ENCODE data around the gene PTRH2.

The PTRH2 gene

DNA sequence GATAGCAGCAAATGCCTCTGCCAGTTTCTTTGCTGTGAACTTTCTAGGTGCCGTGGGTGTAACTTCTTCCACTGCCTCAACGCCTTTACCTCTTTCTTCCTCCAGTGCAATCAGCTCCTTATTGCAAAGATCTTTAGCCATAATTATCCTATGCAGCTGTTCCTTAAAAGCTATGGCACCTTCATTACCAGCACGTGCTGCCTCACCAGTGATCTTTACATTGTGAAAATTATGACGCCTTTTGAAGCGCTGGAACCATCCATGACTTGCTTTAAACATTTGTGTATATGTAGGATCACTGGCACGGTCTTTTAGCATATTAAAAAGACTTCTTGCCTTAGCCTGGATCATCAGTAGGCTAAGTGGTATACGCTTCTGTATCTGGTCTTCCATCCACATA lies 8.0 kb downstream of the PTRH2 start:
- H3K4me1 ChIP-seq (ENCODE audit: control insufficient read depth in 1 of 2, insufficient read depth in 2 of 2, low read length in 2 of 2): peaks cover 4 to 17% of the 10 kb centered on the region in 2 donors
- H3K4me3 ChIP-seq (ENCODE audit: low read depth in 1 of 2, low read length in 2 of 2): no peak overlapping the region
- H3K27ac ChIP-seq (ENCODE audit: low read depth, low read length): no peak overlapping the region
- peaks cover 19 to 61% of the 10 kb centered on the region in 2 donors for H3K36me3 ChIP-seq (ENCODE audit: control insufficient read depth in 1 of 2, insufficient read depth in 2 of 2, low read length in 2 of 2)
- H3K9ac ChIP-seq (ENCODE audit: low read depth in 1 of 2, low read length in 2 of 2): no peak overlapping the region
- H3K27me3 ChIP-seq (ENCODE audit: control insufficient read depth in 1 of 2, insufficient read depth in 2 of 2, low read length in 2 of 2): no peaks in the 10 kb centered on the region
- no peaks in the 10 kb centered on the region for H3K9me3 ChIP-seq (ENCODE audit: control insufficient read depth in 1 of 2, low read length in 2 of 2)

DNA sequence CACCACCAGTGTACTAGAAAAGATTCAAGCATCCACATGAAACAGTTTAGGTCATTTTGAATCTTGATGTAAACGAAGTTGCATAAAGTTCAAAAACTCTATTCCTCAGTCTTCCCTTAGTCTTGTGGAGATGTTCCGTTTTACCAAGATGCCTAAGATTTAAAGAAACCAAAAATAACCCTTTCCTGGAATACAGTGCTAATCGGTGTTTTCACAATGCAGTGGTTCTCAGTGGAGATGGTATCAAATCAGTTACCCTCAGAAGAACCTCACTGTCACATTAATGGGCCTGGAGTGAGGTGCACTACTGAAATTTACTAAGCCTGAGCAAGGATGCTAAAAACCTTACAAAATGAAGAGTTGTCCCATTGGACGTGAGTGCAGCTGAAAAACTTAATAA lies 9.1 kb downstream of the PTRH2 start:
- Histone ChIP-seq H3K4me1 (ENCODE audit: control insufficient read depth in 1 of 2, insufficient read depth in 2 of 2, low read length in 2 of 2) (peaks cover 4 to 17% of the 10 kb centered on the region in 2 donors), H3K4me3 (ENCODE audit: low read depth in 1 of 2, low read length in 2 of 2) (no peak overlapping the region), H3K9ac (ENCODE audit: low read depth in 1 of 2, low read length in 2 of 2) (no peak overlapping the region), H3K9me3 (ENCODE audit: control insufficient read depth in 1 of 2, low read length in 2 of 2) (no peaks in the 10 kb centered on the region), H3K27me3 (ENCODE audit: control insufficient read depth in 1 of 2, insufficient read depth in 2 of 2, low read length in 2 of 2) (no peaks in the 10 kb centered on the region), H3K27ac (ENCODE audit: low read depth, low read length) (no peak overlapping the region), H3K36me3 (ENCODE audit: control insufficient read depth in 1 of 2, insufficient read depth in 2 of 2, low read length in 2 of 2) (peaks cover 25 to 69% of the 10 kb centered on the region in 2 donors)

DNA sequence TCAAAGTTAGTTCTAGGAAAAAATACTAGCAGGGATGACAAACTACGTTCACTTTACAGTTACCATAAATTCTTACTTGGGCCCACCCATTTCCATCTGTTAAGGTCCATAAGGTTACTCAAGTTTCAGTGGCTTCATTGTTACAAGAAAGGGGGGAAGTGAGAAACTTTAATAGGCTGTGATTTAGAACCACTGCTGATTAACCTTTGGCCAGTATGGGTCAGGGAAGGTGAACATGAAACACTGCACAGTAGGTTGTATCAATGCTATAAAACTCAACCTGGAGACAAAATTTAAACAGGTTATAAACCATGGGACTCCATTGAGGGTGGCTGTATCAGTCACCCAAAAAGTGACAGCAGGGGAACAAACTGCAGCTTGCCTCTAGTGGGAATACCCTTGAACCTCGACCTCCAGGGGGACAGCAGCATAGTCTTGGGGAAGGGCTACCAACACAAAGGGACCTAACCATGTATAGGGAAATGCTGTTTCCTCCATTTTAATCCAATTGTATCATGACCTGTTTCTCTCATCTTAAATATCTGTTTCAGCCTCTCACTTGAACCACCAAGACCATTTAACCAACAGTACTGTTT lies 10.4 kb downstream of the PTRH2 start:
- H3K4me3 ChIP-seq (ENCODE audit: low read depth in 1 of 2, low read length in 2 of 2): no peak overlapping the region
- H3K4me1 ChIP-seq (ENCODE audit: control insufficient read depth in 1 of 2, insufficient read depth in 2 of 2, low read length in 2 of 2): peaks cover 4 to 17% of the 10 kb centered on the region in 2 donors
- no peaks in the 10 kb centered on the region for H3K9me3 ChIP-seq (ENCODE audit: control insufficient read depth in 1 of 2, low read length in 2 of 2)
- H3K36me3 ChIP-seq (ENCODE audit: control insufficient read depth in 1 of 2, insufficient read depth in 2 of 2, low read length in 2 of 2): peaks cover 28 to 74% of the 10 kb centered on the region in 2 donors
- H3K27ac ChIP-seq (ENCODE audit: low read depth, low read length): no peak overlapping the region
- no peaks in the 10 kb centered on the region for H3K27me3 ChIP-seq (ENCODE audit: control insufficient read depth in 1 of 2, insufficient read depth in 2 of 2, low read length in 2 of 2)
- no peak overlapping the region for H3K9ac ChIP-seq (ENCODE audit: low read depth in 1 of 2, low read length in 2 of 2)

- no peaks in the 10 kb centered on the region for H3K9me3 ChIP-seq (ENCODE audit: control insufficient read depth in 1 of 2, low read length in 2 of 2)
- no peaks in the 10 kb centered on the region for H3K27me3 ChIP-seq (ENCODE audit: control insufficient read depth in 1 of 2, insufficient read depth in 2 of 2, low read length in 2 of 2)
- peaks cover 28 to 77% of the 10 kb centered on the region in 2 donors for H3K36me3 ChIP-seq (ENCODE audit: control insufficient read depth in 1 of 2, insufficient read depth in 2 of 2, low read length in 2 of 2)
- H3K9ac ChIP-seq (ENCODE audit: low read depth in 1 of 2, low read length in 2 of 2): no peak overlapping the region
- H3K4me1 ChIP-seq (ENCODE audit: control insufficient read depth in 1 of 2, insufficient read depth in 2 of 2, low read length in 2 of 2): peaks cover 4 to 17% of the 10 kb centered on the region in 2 donors
- no peak overlapping the region for H3K27ac ChIP-seq (ENCODE audit: low read depth, low read length)
- no peak overlapping the region for H3K4me3 ChIP-seq (ENCODE audit: low read depth in 1 of 2, low read length in 2 of 2)
Observed at GRCh38 chr17:59695945-59696681, 11.1 kb downstream of the PTRH2 start.

- Histone ChIP-seq H3K36me3 (ENCODE audit: control insufficient read depth in 1 of 2, insufficient read depth in 2 of 2, low read length in 2 of 2) (peaks cover 28 to 87% of the 10 kb centered on the region in 2 donors), H3K4me3 (ENCODE audit: low read depth in 1 of 2, low read length in 2 of 2) (no peak overlapping the region), H3K27me3 (ENCODE audit: control insufficient read depth in 1 of 2, insufficient read depth in 2 of 2, low read length in 2 of 2) (no peaks in the 10 kb centered on the region), H3K27ac (ENCODE audit: low read depth, low read length) (no peak overlapping the region), H3K9ac (ENCODE audit: low read depth in 1 of 2, low read length in 2 of 2) (no peak overlapping the region), H3K4me1 (ENCODE audit: control insufficient read depth in 1 of 2, insufficient read depth in 2 of 2, low read length in 2 of 2) (peaks cover 4 to 17% of the 10 kb centered on the region in 2 donors), H3K9me3 (ENCODE audit: control insufficient read depth in 1 of 2, low read length in 2 of 2) (no peaks in the 10 kb centered on the region)
Observed at GRCh38 chr17:59694344-59694743, 12.9 kb downstream of the PTRH2 start.

- Histone ChIP-seq H3K36me3 (ENCODE audit: control insufficient read depth in 1 of 2, insufficient read depth in 2 of 2, low read length in 2 of 2) (peaks cover 28 to 87% of the 10 kb centered on the region in 2 donors), H3K27ac (ENCODE audit: low read depth, low read length) (no peak overlapping the region), H3K9ac (ENCODE audit: low read depth in 1 of 2, low read length in 2 of 2) (no peak overlapping the region), H3K4me3 (ENCODE audit: low read depth in 1 of 2, low read length in 2 of 2) (no peak overlapping the region), H3K27me3 (ENCODE audit: control insufficient read depth in 1 of 2, insufficient read depth in 2 of 2, low read length in 2 of 2) (no peaks in the 10 kb centered on the region), H3K4me1 (ENCODE audit: control insufficient read depth in 1 of 2, insufficient read depth in 2 of 2, low read length in 2 of 2) (peaks cover 4 to 17% of the 10 kb centered on the region in 2 donors), H3K9me3 (ENCODE audit: control insufficient read depth in 1 of 2, low read length in 2 of 2) (no peaks in the 10 kb centered on the region)
Observed at GRCh38 chr17:59693582-59693981, 13.6 kb downstream of the PTRH2 start.

DNA sequence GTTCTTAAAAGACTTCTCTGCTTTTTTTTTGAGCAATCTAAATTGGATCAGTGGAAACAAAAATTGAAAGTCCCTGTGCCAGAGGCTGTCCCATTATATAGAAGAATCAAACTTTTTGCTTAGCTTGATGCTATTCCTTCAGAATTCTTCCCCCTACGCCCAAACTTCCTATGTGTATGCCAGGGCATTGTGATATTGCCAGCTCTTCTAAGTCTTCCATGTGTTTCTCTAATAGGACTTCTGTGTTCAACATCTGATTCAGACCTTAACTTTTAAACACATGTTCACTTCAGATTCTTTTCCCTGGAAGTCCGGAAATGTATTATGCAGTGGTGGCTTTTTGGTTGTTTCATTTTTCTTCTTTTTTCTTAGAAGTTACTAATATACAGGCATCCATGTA lies 18.7 kb downstream of the PTRH2 start:
- H3K27me3 ChIP-seq (ENCODE audit: control insufficient read depth in 1 of 2, insufficient read depth in 2 of 2, low read length in 2 of 2): no peaks in the 10 kb centered on the region
- H3K9me3 ChIP-seq (ENCODE audit: control insufficient read depth in 1 of 2, low read length in 2 of 2): no peaks in the 10 kb centered on the region

GRCh38 chr17:59688008-59688407 lies 19.2 kb downstream of the PTRH2 start:
- Histone ChIP-seq H3K4me1 (ENCODE audit: control insufficient read depth in 1 of 2, insufficient read depth in 2 of 2, low read length in 2 of 2) (peaks cover 0 to 5% of the 10 kb centered on the region in 2 donors), H3K4me3 (ENCODE audit: low read depth in 1 of 2, low read length in 2 of 2) (no peak overlapping the region), H3K36me3 (ENCODE audit: control insufficient read depth in 1 of 2, insufficient read depth in 2 of 2, low read length in 2 of 2) (peaks cover 36 to 89% of the 10 kb centered on the region in 2 donors), H3K27ac (ENCODE audit: low read depth, low read length) (no peak overlapping the region), H3K9ac (ENCODE audit: low read depth in 1 of 2, low read length in 2 of 2) (no peak overlapping the region), H3K9me3 (ENCODE audit: control insufficient read depth in 1 of 2, low read length in 2 of 2) (no peaks in the 10 kb centered on the region), H3K27me3 (ENCODE audit: control insufficient read depth in 1 of 2, insufficient read depth in 2 of 2, low read length in 2 of 2) (no peaks in the 10 kb centered on the region)

More for the DNA sequence above, 18.7 kb downstream of the PTRH2 start:
- H3K9ac ChIP-seq (ENCODE audit: low read depth in 1 of 2, low read length in 2 of 2): no peak overlapping the region
- H3K27ac ChIP-seq (ENCODE audit: low read depth, low read length): no peak overlapping the region
- H3K4me1 ChIP-seq (ENCODE audit: control insufficient read depth in 1 of 2, insufficient read depth in 2 of 2, low read length in 2 of 2): peaks cover 0 to 2% of the 10 kb centered on the region in 2 donors
- H3K4me3 ChIP-seq (ENCODE audit: low read depth in 1 of 2, low read length in 2 of 2): no peak overlapping the region
- H3K36me3 ChIP-seq (ENCODE audit: control insufficient read depth in 1 of 2, insufficient read depth in 2 of 2, low read length in 2 of 2): peaks cover 35 to 88% of the 10 kb centered on the region in 2 donors

DNA sequence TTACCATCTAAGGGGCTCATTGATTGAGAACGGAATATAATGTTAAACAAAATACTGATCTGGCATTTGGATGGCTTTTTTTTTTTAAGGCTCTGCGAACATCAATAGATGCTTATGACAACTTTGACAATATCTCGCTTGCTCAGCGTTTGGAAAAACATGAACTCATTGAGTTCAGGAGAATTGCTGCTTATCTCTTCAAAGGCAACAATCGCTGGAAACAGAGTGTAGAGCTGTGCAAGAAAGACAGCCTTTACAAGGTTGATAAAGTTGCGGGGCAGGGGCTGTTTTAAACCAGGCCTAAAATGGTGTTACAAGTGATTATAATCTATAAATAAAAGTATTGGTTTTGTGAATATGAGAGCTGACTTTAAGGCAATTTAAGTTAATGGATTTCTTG lies 22.3 kb downstream of the PTRH2 start:
- H3K27ac ChIP-seq (ENCODE audit: low read depth, low read length): no peak overlapping the region
- no peaks in the 10 kb centered on the region for H3K27me3 ChIP-seq (ENCODE audit: control insufficient read depth in 1 of 2, insufficient read depth in 2 of 2, low read length in 2 of 2)
- peaks cover 0 to 5% of the 10 kb centered on the region in 2 donors for H3K4me1 ChIP-seq (ENCODE audit: control insufficient read depth in 1 of 2, insufficient read depth in 2 of 2, low read length in 2 of 2)
- H3K9me3 ChIP-seq (ENCODE audit: control insufficient read depth in 1 of 2, low read length in 2 of 2): no peaks in the 10 kb centered on the region
- peaks cover 57 to 97% of the 10 kb centered on the region in 2 donors for H3K36me3 ChIP-seq (ENCODE audit: control insufficient read depth in 1 of 2, insufficient read depth in 2 of 2, low read length in 2 of 2)
- H3K9ac ChIP-seq (ENCODE audit: low read depth in 1 of 2, low read length in 2 of 2): no peak overlapping the region
- no peak overlapping the region for H3K4me3 ChIP-seq (ENCODE audit: low read depth in 1 of 2, low read length in 2 of 2)

- Histone ChIP-seq H3K27me3 (ENCODE audit: control insufficient read depth in 1 of 2, insufficient read depth in 2 of 2, low read length in 2 of 2) (no peaks in the 10 kb centered on the region), H3K4me3 (ENCODE audit: low read depth in 1 of 2, low read length in 2 of 2) (no peak overlapping the region), H3K9me3 (ENCODE audit: control insufficient read depth in 1 of 2, low read length in 2 of 2) (no peaks in the 10 kb centered on the region), H3K27ac (ENCODE audit: low read depth, low read length) (no peak overlapping the region), H3K4me1 (ENCODE audit: control insufficient read depth in 1 of 2, insufficient read depth in 2 of 2, low read length in 2 of 2) (peaks cover 0 to 5% of the 10 kb centered on the region in 2 donors), H3K36me3 (ENCODE audit: control insufficient read depth in 1 of 2, insufficient read depth in 2 of 2, low read length in 2 of 2) (peaks cover 69 to 93% of the 10 kb centered on the region in 2 donors), H3K9ac (ENCODE audit: low read depth in 1 of 2, low read length in 2 of 2) (no peak overlapping the region)
Observed at GRCh38 chr17:59683283-59683682, 23.9 kb downstream of the PTRH2 start.

Data from duodenal mucosa (tissue), 2 donors.